ENCODE measurements around the gene HLCS. TPM values are rescaled to one million over a fixed set of nuclear protein-coding genes. Genes with fewer than 3 reads are reported as not detected.

Gene HLCS
- total RNA-seq, 1 donor from 2014 or later: 20.2 TPM

GRCh38 chr21:36780861-36781260, 185.6 kb downstream of the HLCS start:
- DNase-seq (ENCODE audit: low spot score in 2 of 2, unreplicated experiment in 2 of 2): no peak
- Mint-ChIP-seq H3K27me3 (ENCODE audit: low read depth) (no peaks in the 10 kb centered on the region), H3K4me3 (no peak overlapping the region), H3K36me3 (no peaks in the 10 kb centered on the region), H3K27ac (no peak overlapping the region), H3K9me3 (peaks cover 12% of the 10 kb centered on the region), H3K4me1 (peaks cover 2% of the 10 kb centered on the region)
- TF ChIP-seq CTCF (IDR thresholded peaks at IDR 0.05; ENCODE audit: unreplicated experiment): no peak

GRCh38 chr21:36776981-36777617, 189.4 kb downstream of the HLCS start:
- no peak for TF ChIP-seq CTCF (IDR thresholded peaks at IDR 0.05; ENCODE audit: unreplicated experiment)
- no peak overlapping the region for H3K27ac Mint-ChIP-seq
- no peak for DNase-seq (ENCODE audit: low spot score in 2 of 2, unreplicated experiment in 2 of 2)

GRCh38 chr21:36773995-36774394, 192.5 kb downstream of the HLCS start:
- DNase-seq (ENCODE audit: low spot score in 2 of 2, unreplicated experiment in 2 of 2): no peak
- Mint-ChIP-seq H3K36me3 (no peaks in the 10 kb centered on the region), H3K4me3 (no peak overlapping the region), H3K9me3 (no peaks in the 10 kb centered on the region), H3K27ac (peak overlapping the region; percentile 56), H3K4me1 (peaks cover 20% of the 10 kb centered on the region), H3K27me3 (ENCODE audit: low read depth) (no peaks in the 10 kb centered on the region)
- TF ChIP-seq CTCF (IDR thresholded peaks at IDR 0.05; ENCODE audit: unreplicated experiment): no peak

More at GRCh38 chr21:36776981-36777617, 189.4 kb downstream of the HLCS start:
- Mint-ChIP-seq H3K4me1 (peaks cover 11% of the 10 kb centered on the region), H3K9me3 (peaks cover 12% of the 10 kb centered on the region), H3K36me3 (no peaks in the 10 kb centered on the region), H3K27me3 (ENCODE audit: low read depth) (no peaks in the 10 kb centered on the region), H3K4me3 (no peak overlapping the region)

GRCh38 chr21:36773117-36773516, 193.4 kb downstream of the HLCS start:
- no peaks in the 10 kb centered on the region for H3K36me3 Mint-ChIP-seq
- H3K27ac Mint-ChIP-seq: no peak overlapping the region
- no peaks in the 10 kb centered on the region for H3K27me3 Mint-ChIP-seq (ENCODE audit: low read depth)
- H3K4me3 Mint-ChIP-seq: no peak overlapping the region
- no peak for TF ChIP-seq CTCF (IDR thresholded peaks at IDR 0.05; ENCODE audit: unreplicated experiment)
- H3K9me3 Mint-ChIP-seq: no peaks in the 10 kb centered on the region
- H3K4me1 Mint-ChIP-seq: peaks cover 29% of the 10 kb centered on the region
- DNase-seq (ENCODE audit: low spot score in 2 of 2, unreplicated experiment in 2 of 2): no peak

- Mint-ChIP-seq H3K27me3 (ENCODE audit: low read depth) (no peaks in the 10 kb centered on the region), H3K4me1 (peaks cover 29% of the 10 kb centered on the region), H3K36me3 (peaks cover 1% of the 10 kb centered on the region), H3K9me3 (no peaks in the 10 kb centered on the region), H3K4me3 (no peak overlapping the region), H3K27ac (peak overlapping the region; percentile 84)
- no peak for TF ChIP-seq CTCF (IDR thresholded peaks at IDR 0.05; ENCODE audit: unreplicated experiment)
- DNase-seq (ENCODE audit: low spot score in 2 of 2, unreplicated experiment in 2 of 2): no peak
Observed at GRCh38 chr21:36769051-36769839, 197.2 kb downstream of the HLCS start.
